HG02588 (cell line): ENCODE results near the gene MSMP.

ENCODE experiments used
- ATAC-seq: cut with Tn5 transposase; IDR thresholded peaks from one replicate; pipeline ENCODE4 v1.9.1; 2021; ENCODE audit warnings: mild to moderate bottlenecking, moderate library complexity; ENCODE audit not compliant: unreplicated experiment

Gene MSMP

DNA sequence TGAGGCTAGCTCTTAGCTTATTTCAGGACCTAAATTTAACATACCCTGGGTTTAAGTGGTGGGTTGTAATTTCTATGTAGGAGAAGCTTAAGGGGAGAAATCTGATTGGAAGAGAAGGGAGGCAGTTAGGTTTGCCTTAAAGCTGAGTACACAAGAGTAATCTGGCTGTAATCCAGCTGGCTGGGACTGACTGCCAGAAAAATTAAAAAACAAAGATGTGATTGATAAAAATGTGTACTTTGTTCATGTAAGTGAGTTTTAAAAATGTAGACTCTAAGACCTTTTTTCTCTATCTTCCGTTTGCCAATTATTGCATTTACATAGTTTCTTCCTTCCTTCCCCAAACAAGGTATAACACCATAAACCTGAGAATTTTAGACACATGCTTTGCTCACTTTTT is 17.5 kb upstream of the MSMP start:
- no peak for ATAC-seq

DNA sequence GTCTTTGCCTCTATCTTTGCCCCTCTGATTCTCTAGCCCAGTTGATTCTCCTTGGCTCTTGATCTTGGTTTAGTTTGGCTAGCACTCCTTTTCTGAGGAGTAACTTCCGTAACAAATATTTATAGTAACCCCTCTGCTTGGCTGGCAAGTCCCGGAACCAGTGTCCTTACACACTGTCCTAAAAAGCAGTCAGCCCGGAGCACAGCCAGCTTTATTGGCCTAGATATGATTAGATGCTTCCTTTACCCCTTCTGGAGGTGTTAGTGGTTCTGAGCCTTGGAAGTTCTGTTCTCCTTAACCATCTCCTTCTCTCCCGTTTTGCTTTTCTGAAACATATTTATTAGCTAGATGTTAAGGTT is 17.0 kb upstream of the MSMP start:
- ATAC-seq = no peak

DNA sequence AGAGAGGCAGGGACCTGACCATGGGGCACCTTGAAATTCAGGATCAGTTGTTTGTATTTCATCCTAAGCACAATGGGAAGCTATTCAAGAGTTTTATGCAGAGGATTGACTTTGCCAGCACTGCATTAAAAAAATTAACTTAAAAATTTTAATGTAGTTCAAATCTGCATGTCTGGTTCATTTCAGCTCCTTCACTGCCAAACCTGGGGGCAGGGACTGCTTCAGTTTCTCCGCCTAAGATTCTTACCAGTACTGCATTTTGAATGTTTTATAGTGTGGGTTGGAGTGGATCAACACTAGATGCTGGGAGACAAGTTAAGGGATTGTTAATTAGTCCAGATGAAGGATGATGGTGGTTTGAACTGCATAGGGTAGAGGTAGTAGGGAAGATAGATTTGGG is 15.7 kb upstream of the MSMP start:
- no peak for ATAC-seq

GRCh38 chr9:35767458-35767857 is 13.4 kb upstream of the MSMP start:
- ATAC-seq = no peak

- ATAC-seq = no peak
Observed at GRCh38 chr9:35766997-35767396, 12.9 kb upstream of the MSMP start.

DNA sequence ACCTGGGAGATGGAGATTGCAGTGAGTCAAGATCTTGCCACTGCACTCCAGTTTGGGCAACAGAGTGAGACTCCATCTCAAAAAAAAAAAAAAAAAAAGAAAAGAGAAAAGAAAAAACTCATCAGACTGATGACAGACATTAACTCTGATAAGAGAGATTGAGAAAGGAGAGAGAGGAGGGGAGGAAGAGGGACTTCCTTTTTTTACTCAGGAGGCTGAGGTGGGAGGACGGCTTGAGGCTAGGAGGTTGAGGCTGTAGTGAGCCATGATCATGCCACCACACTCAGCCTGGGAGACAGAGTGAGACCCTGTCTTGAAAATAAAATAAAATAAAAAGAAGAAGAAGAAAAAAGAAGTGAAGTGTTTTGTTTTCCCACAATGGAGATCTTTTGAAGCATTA is 9.7 kb upstream of the MSMP start:
- ATAC-seq = no peak

DNA sequence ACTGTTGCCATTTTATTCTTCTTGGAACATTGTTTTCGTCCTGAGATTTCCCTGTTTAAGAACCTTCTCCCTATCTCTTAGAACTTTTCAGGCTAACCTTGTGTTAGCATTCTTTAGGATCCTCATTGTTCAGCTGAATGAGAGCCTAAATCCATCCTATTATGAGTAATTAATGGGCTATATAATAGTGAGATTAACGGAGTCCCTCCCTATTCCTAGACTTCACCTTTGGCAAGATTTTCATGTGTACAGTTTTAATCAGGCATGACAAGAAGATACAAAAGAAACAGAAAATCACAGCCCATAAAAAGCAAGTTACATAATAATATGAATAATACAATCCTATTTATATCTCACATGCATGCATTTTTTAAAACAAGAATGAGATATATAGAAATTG is 9.1 kb upstream of the MSMP start:
- ATAC-seq = no peak

- no peak for ATAC-seq
Observed at GRCh38 chr9:35760651-35761050, 6.6 kb upstream of the MSMP start.

GRCh38 chr9:35759795-35760194 is 5.7 kb upstream of the MSMP start:
- no peak for ATAC-seq

GRCh38 chr9:35758475-35759050 is 4.5 kb upstream of the MSMP start:
- no peak for ATAC-seq

- ATAC-seq = no peak
Observed at GRCh38 chr9:35757892-35758275, 3.8 kb upstream of the MSMP start.

DNA sequence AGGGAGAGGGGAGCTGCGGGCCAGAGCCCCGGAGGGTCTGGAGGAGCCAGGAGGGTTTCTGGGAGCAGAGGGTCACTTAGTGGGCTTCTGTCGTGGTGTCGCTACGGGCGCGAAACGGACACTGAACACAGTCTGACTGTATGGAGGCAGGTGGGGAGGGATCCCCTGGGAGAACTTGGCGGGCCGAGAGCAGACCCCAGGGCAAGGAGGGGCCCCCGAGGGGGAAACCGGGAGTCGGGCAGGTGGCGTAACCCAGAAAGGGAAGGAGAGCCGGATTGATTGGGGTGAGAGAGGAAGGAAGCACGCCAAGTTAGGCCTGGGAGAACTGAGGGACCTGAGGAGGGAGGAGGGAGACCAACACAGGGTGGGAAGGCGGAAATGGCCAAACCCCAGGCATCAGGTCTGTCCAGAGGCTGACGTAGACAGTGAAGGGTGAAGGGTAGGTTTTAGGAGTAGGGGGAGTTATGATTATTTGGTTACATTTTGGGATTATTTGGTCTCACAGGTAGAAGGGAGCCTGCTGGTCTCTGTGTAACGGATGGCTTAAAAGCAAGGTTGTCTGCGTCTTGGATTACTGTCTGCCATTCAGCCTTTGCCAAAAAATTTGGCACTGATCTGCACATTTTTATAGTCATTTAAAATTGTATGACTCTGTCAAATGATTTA is 3.3 kb upstream of the MSMP start:
- ATAC-seq = peak; percentile 45

DNA sequence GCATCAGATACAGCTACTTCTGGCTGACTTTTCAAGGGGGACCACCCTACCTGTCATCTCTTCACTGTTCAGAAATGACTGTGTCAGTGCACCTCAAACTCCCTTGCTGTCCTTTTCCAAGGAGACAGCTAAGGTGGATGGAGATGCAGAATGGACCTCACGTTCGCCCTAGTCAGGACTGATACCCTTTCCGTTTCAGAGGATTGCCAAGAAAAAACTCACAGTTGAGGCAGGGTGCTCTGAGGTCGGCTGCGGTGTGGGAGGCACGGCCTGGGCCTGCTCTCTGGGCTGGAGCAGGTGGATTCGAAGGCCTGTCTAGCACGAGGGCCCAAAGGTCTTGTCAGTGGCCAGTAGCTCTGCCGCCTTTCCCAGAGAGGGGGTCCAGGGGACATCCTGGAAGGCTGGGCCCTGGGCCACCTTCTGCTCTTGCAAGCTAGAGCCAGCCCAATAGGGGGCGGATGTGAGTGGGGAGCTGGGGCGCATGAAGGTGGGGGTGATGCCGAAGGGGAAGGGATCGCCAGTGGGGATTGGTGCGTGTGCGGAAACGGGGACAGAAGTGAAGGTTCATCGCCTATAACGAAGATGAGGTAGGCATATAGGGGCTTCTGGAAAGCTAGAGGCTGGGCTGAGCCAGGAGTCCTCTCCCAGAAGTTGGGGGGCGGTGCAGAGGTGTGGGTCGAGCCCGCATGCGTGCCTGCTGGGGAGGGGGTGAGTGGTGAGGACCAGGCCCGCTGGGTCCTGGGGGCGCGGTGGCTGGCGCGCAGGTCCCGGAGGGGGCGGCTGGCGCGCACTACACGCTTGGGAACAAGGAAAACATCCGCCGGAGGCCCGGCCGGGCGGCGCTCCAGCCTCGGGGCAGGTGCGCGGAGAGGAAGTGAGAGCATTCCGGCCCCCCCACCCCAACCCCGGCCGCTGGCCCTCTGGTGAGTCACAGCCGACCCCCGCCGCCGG is 2.5 kb upstream of the MSMP start:
- peak; percentile 61 for ATAC-seq

DNA sequence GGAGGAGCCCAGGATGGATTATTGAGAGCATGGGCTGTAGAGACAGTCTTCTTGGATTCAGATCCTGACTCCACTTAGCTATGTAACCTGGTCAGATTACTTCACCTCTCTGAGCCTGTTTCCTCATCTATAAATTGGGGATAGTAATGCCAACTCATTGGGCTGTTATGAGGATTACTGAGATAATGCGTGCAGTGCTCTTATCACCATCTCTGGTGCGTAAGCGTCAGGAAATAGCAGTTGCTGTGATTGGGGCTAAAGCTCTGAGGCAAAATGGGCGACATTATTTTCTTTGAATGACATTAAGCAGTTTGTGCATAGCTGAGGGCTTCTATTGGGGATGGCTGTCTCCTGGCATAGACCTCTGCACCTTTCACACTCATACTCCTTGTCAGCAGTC is 995 bp upstream of the MSMP start:
- ATAC-seq = no peak

- ATAC-seq = no peak
Observed at GRCh38 chr9:35753466-35753865, 610 bp downstream of the MSMP start.

DNA sequence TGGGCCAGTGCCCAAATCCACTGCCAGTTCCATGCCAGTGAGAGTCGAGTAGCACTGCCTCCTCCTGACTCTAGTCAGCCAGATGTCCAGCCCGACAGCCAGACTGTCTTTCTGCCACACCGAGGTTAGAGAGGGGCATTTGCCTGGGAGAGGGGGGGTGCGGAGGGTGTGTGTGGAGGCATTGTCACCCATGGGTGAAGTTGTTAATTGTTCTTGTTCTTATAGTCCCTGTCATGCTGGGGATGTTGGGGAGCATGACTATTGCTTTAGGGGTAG is 3.9 kb downstream of the MSMP start:
- ATAC-seq = no peak

- peak; percentile 21 for ATAC-seq
Observed at GRCh38 chr9:35749515-35750255, 4.4 kb downstream of the MSMP start.

DNA sequence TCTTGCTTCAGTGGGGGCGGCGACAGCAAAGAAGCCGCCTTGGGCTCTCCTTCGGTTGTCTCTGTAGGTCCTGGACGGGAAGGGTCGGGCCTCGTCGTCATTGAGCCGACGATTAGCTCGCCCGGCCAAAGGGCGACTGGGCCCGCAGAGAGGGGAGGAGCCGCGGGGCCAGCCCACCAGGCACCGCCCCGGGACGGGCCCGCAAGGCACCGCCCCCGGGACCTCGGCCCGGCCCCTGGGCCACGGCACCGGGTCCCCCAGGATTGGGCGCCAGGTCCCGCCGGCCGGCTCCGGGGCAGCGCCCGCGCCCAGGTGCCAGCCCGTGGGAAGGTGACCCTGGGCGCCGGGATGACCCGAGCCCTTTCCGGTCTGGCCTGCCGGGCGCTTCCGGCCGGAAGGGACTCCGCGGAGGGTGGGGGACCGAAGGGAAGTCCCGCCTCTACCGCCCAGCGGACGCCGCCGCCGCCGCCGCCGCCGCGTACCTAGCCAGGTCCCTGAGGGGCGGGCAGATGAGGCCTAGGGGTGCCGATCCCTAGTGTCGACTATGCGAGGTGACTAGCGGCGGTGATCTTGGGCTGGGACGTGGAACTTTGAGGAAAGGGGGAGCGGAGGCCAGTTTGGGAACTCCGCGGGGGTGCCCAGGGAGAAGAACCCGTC is 5.1 kb downstream of the MSMP start, which contains the start of the genes GBA2 and RGP1:
Gene GBA2 (minus strand): TSS at position 371 of the 657 bp plus-strand sequence. CDS start 524 bp downstream, outside the sequence.
Gene RGP1 (plus strand): TSS at position 430 of the 657 bp plus-strand sequence. CDS start 469 bp downstream, outside the sequence.
- ATAC-seq = peak; percentile 78

DNA sequence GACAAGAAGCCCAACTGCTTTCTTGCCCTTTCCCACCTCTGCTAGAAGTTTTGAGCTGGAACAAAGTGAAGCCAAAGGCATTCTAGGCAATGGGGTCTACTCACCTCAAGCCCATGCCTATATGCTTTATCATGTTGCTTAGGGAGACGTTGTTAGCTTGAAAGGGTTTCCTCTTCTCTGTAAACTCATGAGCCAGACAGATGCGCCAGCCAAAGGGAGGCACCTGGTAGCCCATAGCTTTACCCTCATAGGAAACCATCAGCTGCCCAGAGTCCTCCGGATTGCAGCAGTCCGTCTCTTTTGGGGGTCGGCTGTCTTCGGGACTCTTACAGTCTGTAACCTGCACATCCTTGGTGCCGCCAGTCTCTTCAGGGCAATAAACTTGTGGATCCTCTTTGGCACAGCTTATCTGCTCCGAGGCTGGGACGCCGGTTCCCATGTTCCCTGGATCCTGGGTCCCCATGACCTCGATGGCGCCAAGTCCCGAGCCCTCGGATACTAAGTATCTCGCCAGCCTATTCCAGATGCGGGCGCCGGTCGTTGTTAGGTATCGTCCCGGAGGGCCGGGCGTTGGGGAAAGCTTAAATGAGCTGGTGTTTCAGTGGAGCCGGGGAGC is 5.7 kb downstream of the MSMP start:
- no peak for ATAC-seq

DNA sequence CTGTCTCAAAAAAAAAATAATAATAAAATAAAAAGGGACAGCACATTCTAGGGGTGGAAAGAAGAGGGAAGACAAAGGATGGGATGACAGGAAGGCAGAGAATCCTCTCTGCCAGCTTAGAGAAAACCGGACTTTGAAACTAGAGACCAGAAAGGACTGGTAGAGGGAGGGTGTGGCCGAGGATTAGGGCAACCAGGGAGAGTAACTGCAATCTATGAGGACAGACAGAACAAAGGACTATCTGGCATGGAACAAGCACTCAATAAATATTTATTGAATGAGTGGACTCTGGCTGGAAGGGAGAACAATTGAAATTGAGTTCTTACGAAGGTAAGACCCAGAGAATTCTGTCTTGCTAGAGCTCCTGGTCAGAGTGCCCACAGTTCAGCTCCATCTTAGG is 7.5 kb downstream of the MSMP start:
- no peak for ATAC-seq
